GM12878 (cell line): ENCODE data around the gene ANKRD23. TPM values are rescaled to one million over a fixed set of nuclear protein-coding genes. Genes with fewer than 3 reads are reported as not detected.

Experiments used
- ATAC-seq: fragments of 200-7000 bp; cut with Tn5 transposase; 3 replicates; pipeline ENCODE4 v1.9.1; 2020; ENCODE audit warnings: mild to moderate bottlenecking, moderate library complexity
- BruUV-seq: library from RNA; stranded (reverse); fragments of 400-500 nt; replicated peaks from 2 replicates; lab custom pipeline; 2021; lab: Mats Ljungman, UMichigan
- CTCF ChIA-PET: fragments of 300-600 bp; sonication (Branson Sonifier 250); formaldehyde crosslinking; extraction: SDS; loops from one replicate; lab custom pipeline; 2021; ENCODE audit warnings: inconsistent platforms; lab: Yijun Ruan, JAX
- POLR2A ChIA-PET: fragments of 350-600 bp; formaldehyde crosslinking; extraction: SDS; loops from one replicate; lab custom pipeline; 2021; ENCODE audit warnings: inconsistent platforms; lab: Charles Lee
- RAD21 ChIA-PET: fragments of 300-600 bp; sonication (Branson Sonifier 250); formaldehyde crosslinking; loops from one replicate; lab custom pipeline; 2023; ENCODE audit warnings: antibody characterized with exemption; ENCODE audit not compliant: unreplicated experiment; lab: Charles Lee
- SMC1A ChIA-PET: fragments of 300-600 bp; sonication (Branson Sonifier 250); formaldehyde crosslinking; loops from one replicate; lab custom pipeline; 2023; ENCODE audit not compliant: unreplicated experiment, uncharacterized antibody; lab: Charles Lee
- DNase-seq: peaks from one replicate; pipeline ENCODE4 v3.0.0-alpha.2; 2011; ENCODE audit warnings: low read depth, low spot score
- FAIRE-seq: peaks from 3 replicates; lab custom pipeline; 2011; peaks lifted over from hg19 to GRCh38; lab: Jason Lieb, UNC
- H2AFZ ChIP-seq: 2 replicates; pipeline ENCODE4 v1.6.0; 2011; ENCODE audit warnings: low read depth, low read length, control low read depth; ENCODE audit not compliant: control insufficient read depth
- H3K27ac ChIP-seq: 2 replicates; pipeline ENCODE4 v1.5.1; 2011; ENCODE audit warnings: control low read depth; ENCODE audit not compliant: control insufficient read depth, insufficient read depth
- H3K27me3 ChIP-seq, 2 experiments: replicated peaks in 1 of 2; 2 replicates each; pipeline versions ENCODE4 v1.6.0 to v1.6.1; 2011; ENCODE audit warnings: low read length in 1 of 2; ENCODE audit not compliant: control insufficient read depth in 2 of 2, insufficient read depth in 2 of 2
- H3K36me3 ChIP-seq, 2 experiments: 2 replicates each; pipeline ENCODE4 v1.5.1; 2011; ENCODE audit warnings: low read length in 1 of 2; ENCODE audit not compliant: control insufficient read depth in 2 of 2, insufficient read depth in 2 of 2
- H3K4me1 ChIP-seq: 2 replicates; pipeline ENCODE4 v1.6.1; 2011; ENCODE audit warnings: mild to moderate bottlenecking, low read length, moderate library complexity, mixed read lengths; ENCODE audit not compliant: control insufficient read depth, insufficient read depth
- H3K4me2 ChIP-seq: 2 replicates; pipeline ENCODE4 v1.6.0; 2011; ENCODE audit warnings: control low read depth; ENCODE audit not compliant: control insufficient read depth, insufficient read depth
- H3K4me3 ChIP-seq: fragments of 200-600 bp; sonication (generic); 2 replicates; pipeline ENCODE4 v1.5.1; 2016
- H3K79me2 ChIP-seq: 2 replicates; pipeline ENCODE4 v1.6.0; 2011; ENCODE audit warnings: low read length; ENCODE audit not compliant: control insufficient read depth, insufficient read depth
- H3K9ac ChIP-seq: 2 replicates; pipeline ENCODE4 v1.8.0; 2011; ENCODE audit warnings: low read length, control low read depth, mixed read lengths; ENCODE audit not compliant: control insufficient read depth, insufficient read depth
- H3K9me3 ChIP-seq: replicated peaks from 3 replicates; pipeline ENCODE4 v1.5.1; 2011; ENCODE audit warnings: mild to moderate bottlenecking, low read length; ENCODE audit not compliant: control insufficient read depth, insufficient read depth
- H4K20me1 ChIP-seq: 2 replicates; pipeline ENCODE4 v1.6.0; 2011; ENCODE audit not compliant: control insufficient read depth, insufficient read depth
- ATF3 ChIP-seq: IDR thresholded peaks from 2 replicates; pipeline ENCODE4 v1.6.1; 2011; ENCODE audit warnings: low read depth, mild to moderate bottlenecking, low read length, moderate library complexity, borderline replicate concordance; ENCODE audit errors: extremely low read depth
- EP300 ChIP-seq, 2 experiments: fragments of 150-350 bp in 1 of 2; IDR thresholded peaks; 2 replicates each; pipeline ENCODE4 v1.6.1; 2011 to 2012; ENCODE audit warnings: low read depth in 2 of 2, low read length in 2 of 2, borderline replicate concordance in 1 of 2, improper control_type of control experiment in 1 of 2, inconsistent platforms in 1 of 2; ENCODE audit not compliant: control insufficient read depth in 1 of 2
- EZH2 ChIP-seq: IDR thresholded peaks from 2 replicates; pipeline ENCODE4 v1.6.1; 2012; ENCODE audit warnings: low read depth, mild to moderate bottlenecking, control low read depth, inconsistent platforms, low read length, borderline replicate concordance; ENCODE audit not compliant: control insufficient read depth
- FOXK2 ChIP-seq: fragments of 450-650 bp; IDR thresholded peaks from 2 replicates; pipeline ENCODE4 v1.6.1; 2017; ENCODE audit warnings: mild to moderate bottlenecking, moderate library complexity
- HDAC6 ChIP-seq: fragments of 200-600 bp; sonication (generic); IDR thresholded peaks from one replicate; pipeline ENCODE4 v1.8.0; 2017; ENCODE audit warnings: antibody characterized with exemption; ENCODE audit not compliant: unreplicated experiment
- HSF1 ChIP-seq: fragments of 150-350 bp; IDR thresholded peaks from 2 replicates; pipeline ENCODE4 v1.6.1; 2014; ENCODE audit warnings: mild to moderate bottlenecking, low read depth, low read length
- NFXL1 ChIP-seq: fragments of 450-650 bp; IDR thresholded peaks from 2 replicates; pipeline ENCODE4 v1.6.1; 2017; ENCODE audit warnings: antibody characterized with exemption, mild to moderate bottlenecking, borderline replicate concordance
- POU2F2 ChIP-seq: IDR thresholded peaks from 3 replicates; pipeline ENCODE4 v1.6.1; 2011; ENCODE audit warnings: low read depth, mild to moderate bottlenecking, low read length, borderline replicate concordance
- SMARCA5 ChIP-seq: fragments of 450-650 bp; IDR thresholded peaks from 2 replicates; pipeline ENCODE4 v1.6.1; 2017; ENCODE audit warnings: mild to moderate bottlenecking
- SREBF1 ChIP-seq: IDR thresholded peaks from 2 replicates; pipeline ENCODE4 v1.6.1; 2012; ENCODE audit warnings: mild to moderate bottlenecking, low read length
- YBX1 ChIP-seq: fragments of 450-650 bp; IDR thresholded peaks from 2 replicates; pipeline ENCODE4 v1.6.1; 2016; ENCODE audit warnings: antibody characterized with exemption
- ZNF274 ChIP-seq: IDR thresholded peaks from one replicate; pipeline ENCODE4 v1.8.0; 2011; ENCODE audit not compliant: insufficient read length, insufficient read depth
- WGBS: methylation state at CpG from one replicate; pipeline ENCODE4 v1.1.6; 2016; ENCODE audit warnings: low lambda C conversion rate; ENCODE audit not compliant: insufficient replicate concordance, insufficient coverage; ENCODE audit errors: missing lambda C conversion rate; 5-methylcytosine and 5-hydroxymethylcytosine counted together
- in situ Hi-C: fragments of 300-500 bp; cut with MboI; formaldehyde crosslinking; loops from 9 replicates; pipeline ENCODE4 v1.14.3; 2018; ENCODE audit warnings: mixed read lengths
- intact Hi-C: fragments of 100-400 bp; cut with micrococcal nuclease; formaldehyde crosslinking; loops from one replicate; pipeline ENCODE4 v1.14.2; 2022; ENCODE audit not compliant: unreplicated experiment
- polyA plus RNA-seq, 11 experiments: library from polyadenylated mRNA; depleted of rRNA in 4 of 11; unstranded in 6 of 11; stranded (reverse) in 5 of 11; fragments of >200 nt; fragmentation: Nextera tagmentation in 4 of 11; fragmentation: Illumina TruSeq in 1 of 11; extraction: Ambion mirVana in 4 of 11; extraction: Trizol in 1 of 11; gene quantifications; 1 replicate in 1 of 11; 2 replicates in 10 of 11; pipeline versions ENCODE4 v1.2.1 to v1.2.3, GENCODE V29; 2011 to 2016; ENCODE audit warnings: inconsistent platforms in 2 of 11, missing spikeins in 2 of 11, low read depth in 1 of 11
- total RNA-seq, 4 experiments: library from RNA; depleted of rRNA in 3 of 4; stranded (reverse); fragments of >200 nt in 3 of 4; fragmentation: Illumina TruSeq in 1 of 4; extraction: Trizol in 1 of 4; gene quantifications; 2 replicates each; pipeline versions ENCODE4 v1.2.1 to v1.2.3, GENCODE V29; 2013 to 2021
- TF ChIP-seq, protein P1 (sequence below): fragments of 450-650 bp; IDR thresholded peaks from 2 replicates; pipeline ENCODE4 v1.6.1; 2016; ENCODE audit warnings: mild to moderate bottlenecking
- TF ChIP-seq, protein P2 (sequence below): fragments of 450-650 bp; IDR thresholded peaks from 2 replicates; pipeline ENCODE4 v1.6.1; 2017; ENCODE audit warnings: mild to moderate bottlenecking, moderate library complexity

ANKRD23 gene
- total and polyA plus RNA-seq, 10 of the 15 experiments (the other 5 are each of a cell fraction or from before 2014, with no cell fraction given) = 0.34 to 5.3 (median 2.7) TPM

- POLR2A ChIA-PET = interaction anchor here (0.5 to 3.1 kb wide), 14 partner anchors 9 to 348 kb away, joined by 3 to 30 read pairs (median 4); partner anchors contain the start of gene CNNM3
- SMC1A ChIA-PET = interaction anchor here (0.6 to 4.2 kb wide), 21 partner anchors 10 to 291 kb away, joined by 3 to 99 read pairs (median 6); partner anchors contain the start of genes ANKRD23, ANKRD36, CNNM3 and CNNM4
- peak; percentile 96 for FAIRE-seq
- TF ChIP-seq YBX1 (no peak), FOXK2 (peak; percentile 68), HSF1 (no peak), EZH2 (no peak), ZNF274 (no peak), SREBF1 (no peak), HDAC6 (no peak), EP300 (IDR thresholded peaks at IDR 0.05; ENCODE audit: borderline replicate concordance in 1 of 2, control insufficient read depth in 1 of 2, low read depth in 2 of 2, low read length in 2 of 2) (no peak), NFXL1 (peak; percentile 80; the same call in 1 of the 2 replicates), POU2F2 (peak; percentile 37; the same call in 2 of the 3 replicates), ATF3 (no peak), SMARCA5 (peak; percentile 94)
- TF ChIP-seq, protein P1, sequence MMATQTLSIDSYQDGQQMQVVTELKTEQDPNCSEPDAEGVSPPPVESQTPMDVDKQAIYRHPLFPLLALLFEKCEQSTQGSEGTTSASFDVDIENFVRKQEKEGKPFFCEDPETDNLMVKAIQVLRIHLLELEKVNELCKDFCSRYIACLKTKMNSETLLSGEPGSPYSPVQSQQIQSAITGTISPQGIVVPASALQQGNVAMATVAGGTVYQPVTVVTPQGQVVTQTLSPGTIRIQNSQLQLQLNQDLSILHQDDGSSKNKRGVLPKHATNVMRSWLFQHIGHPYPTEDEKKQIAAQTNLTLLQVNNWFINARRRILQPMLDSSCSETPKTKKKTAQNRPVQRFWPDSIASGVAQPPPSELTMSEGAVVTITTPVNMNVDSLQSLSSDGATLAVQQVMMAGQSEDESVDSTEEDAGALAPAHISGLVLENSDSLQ = peak; percentile 51
- TF ChIP-seq, protein P2, sequence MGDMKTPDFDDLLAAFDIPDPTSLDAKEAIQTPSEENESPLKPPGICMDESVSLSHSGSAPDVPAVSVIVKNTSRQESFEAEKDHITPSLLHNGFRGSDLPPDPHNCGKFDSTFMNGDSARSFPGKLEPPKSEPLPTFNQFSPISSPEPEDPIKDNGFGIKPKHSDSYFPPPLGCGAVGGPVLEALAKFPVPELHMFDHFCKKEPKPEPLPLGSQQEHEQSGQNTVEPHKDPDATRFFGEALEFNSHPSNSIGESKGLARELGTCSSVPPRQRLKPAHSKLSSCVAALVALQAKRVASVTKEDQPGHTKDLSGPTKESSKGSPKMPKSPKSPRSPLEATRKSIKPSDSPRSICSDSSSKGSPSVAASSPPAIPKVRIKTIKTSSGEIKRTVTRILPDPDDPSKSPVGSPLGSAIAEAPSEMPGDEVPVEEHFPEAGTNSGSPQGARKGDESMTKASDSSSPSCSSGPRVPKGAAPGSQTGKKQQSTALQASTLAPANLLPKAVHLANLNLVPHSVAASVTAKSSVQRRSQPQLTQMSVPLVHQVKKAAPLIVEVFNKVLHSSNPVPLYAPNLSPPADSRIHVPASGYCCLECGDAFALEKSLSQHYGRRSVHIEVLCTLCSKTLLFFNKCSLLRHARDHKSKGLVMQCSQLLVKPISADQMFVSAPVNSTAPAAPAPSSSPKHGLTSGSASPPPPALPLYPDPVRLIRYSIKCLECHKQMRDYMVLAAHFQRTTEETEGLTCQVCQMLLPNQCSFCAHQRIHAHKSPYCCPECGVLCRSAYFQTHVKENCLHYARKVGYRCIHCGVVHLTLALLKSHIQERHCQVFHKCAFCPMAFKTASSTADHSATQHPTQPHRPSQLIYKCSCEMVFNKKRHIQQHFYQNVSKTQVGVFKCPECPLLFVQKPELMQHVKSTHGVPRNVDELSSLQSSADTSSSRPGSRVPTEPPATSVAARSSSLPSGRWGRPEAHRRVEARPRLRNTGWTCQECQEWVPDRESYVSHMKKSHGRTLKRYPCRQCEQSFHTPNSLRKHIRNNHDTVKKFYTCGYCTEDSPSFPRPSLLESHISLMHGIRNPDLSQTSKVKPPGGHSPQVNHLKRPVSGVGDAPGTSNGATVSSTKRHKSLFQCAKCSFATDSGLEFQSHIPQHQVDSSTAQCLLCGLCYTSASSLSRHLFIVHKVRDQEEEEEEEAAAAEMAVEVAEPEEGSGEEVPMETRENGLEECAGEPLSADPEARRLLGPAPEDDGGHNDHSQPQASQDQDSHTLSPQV = peak; percentile 86; the same call in 1 of the 2 replicates
Observed at GRCh38 chr2:96857667-96858372, 14.0 kb upstream of the ANKRD23 start, which contains the start of gene ANKRD39. ANKRD39 (minus strand) TSS chr2:96858016; CDS start chr2:96857987, 29 bp downstream.

More at GRCh38 chr2:96857667-96858372, 14.0 kb upstream of the ANKRD23 start, which contains the start of gene ANKRD39:
- Histone ChIP-seq H3K4me1 (peaks cover 3% of the 10 kb centered on the region; the same call in 1 of the 2 replicates), H3K27ac (peak within 1 kb of the TSS; percentile 86), H3K79me2 (peaks cover 18% of the 10 kb centered on the region), H4K20me1 (no peaks in the 10 kb centered on the region), H3K4me3 (peak within 1 kb of the TSS; percentile 99), H3K36me3 (peaks cover 3 to 11% of the 10 kb centered on the region in 2 experiments; a peak in 3 of 4 replicates), H3K9ac (peak within 1 kb of the TSS; percentile 88), H3K4me2 (peak within 1 kb of the TSS; percentile 100), H3K9me3 (no peaks in the 10 kb centered on the region), H3K27me3 (no peaks in the 10 kb centered on the region), H2AFZ (peak within 1 kb of the TSS; percentile 92)
- intact Hi-C loops (loop anchor here (1.0 to 2.0 kb wide), 3 partner anchors 93 to 255 kb away; partner anchors contain the start of gene ANKRD36), in situ Hi-C loops (loop anchor here (5.0 to 10.0 kb wide), 2 partner anchors 94 to 257 kb away; partner anchors contain the start of gene ANKRD36)
- RAD21 ChIA-PET = interaction anchor here (0.6 to 3.6 kb wide), 43 partner anchors 10 to 538 kb away, joined by 3 to 148 read pairs (median 5); partner anchors contain the start of genes ANKRD36, CNNM3, CNNM4 and SEMA4C
- WGBS = under 1% methylated on average over 77 of the region's 81 CpGs
- DNase-seq (peak; percentile 94), ATAC-seq (peak; percentile 95)
- no TSS peak for BruUV-seq
- CTCF ChIA-PET = interaction anchor here (0.6 to 10.4 kb wide), 43 partner anchors 8 to 255 kb away, joined by 3 to 238 read pairs (median 4); partner anchors contain the start of genes ANKRD36, CNNM3 and SEMA4C
